AG10803 (cell line): ENCODE measurements around the gene GFOD2.

Experiments used
- DNase-seq: peaks from one replicate; pipeline ENCODE4 v3.0.0; 2010; ENCODE audit warnings: low read depth
- H3K4me3 ChIP-seq: 2 replicates; pipeline ENCODE4 v1.5.1; 2011; ENCODE audit warnings: mild to moderate bottlenecking, low read length, control low read depth
- CTCF ChIP-seq: conservative IDR thresholded peaks from 2 replicates; pipeline ENCODE4 v1.5.1; 2011; ENCODE audit warnings: mild to moderate bottlenecking, low read length, control low read depth, inconsistent platforms

The GFOD2 gene

DNA sequence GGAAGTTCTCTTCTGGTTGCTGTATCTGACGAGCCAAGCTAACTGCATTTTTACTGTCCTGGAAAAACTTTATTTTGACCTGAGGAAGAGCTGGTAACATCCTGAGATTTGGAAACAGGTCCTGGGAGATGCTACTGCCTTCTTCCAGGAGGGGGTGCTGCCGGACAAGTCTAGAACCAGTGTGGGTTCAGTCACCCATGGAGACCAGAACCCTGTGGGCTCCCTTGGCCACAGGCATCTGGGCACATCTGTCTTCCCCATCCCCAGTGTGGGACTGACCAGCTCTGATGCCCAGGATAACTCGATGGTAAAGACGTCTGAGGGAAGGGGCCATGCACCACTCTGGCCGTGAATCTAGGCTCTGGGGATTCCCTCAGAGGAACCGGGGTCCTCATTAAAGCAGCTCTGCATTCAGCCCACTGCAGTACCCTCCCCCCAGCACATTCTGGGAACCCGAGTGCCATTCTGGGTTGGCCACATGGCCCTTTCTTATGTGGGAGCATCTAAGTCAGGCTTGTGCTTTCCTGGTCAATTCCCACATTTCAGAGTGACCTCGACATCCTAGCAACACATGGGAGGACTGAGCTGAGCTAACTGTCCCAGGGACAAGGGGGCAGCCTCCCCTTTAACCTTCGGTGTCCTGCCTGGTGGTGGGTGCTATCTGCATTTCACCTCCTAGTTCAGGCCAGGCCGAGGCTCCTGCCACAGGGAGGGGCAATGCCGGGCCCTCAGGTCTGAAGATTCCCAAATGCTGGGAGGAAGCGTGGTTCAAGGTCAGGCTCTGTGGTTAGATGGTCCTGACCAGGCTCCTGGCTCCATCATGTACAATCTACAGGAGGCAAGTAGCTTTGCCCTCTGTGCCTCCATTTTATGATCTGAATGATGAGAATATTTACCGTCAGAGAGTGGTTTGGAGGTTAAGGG, 46.1 kb downstream of the GFOD2 start:
- peak; percentile 89 for TF ChIP-seq CTCF
- no peak overlapping the region for H3K4me3 ChIP-seq
- DNase-seq: peak; percentile 86

- no peak for TF ChIP-seq CTCF
- DNase-seq: no peak
- H3K4me3 ChIP-seq: no peak overlapping the region
Observed at GRCh38 chr16:67672306-67672705, 46.8 kb downstream of the GFOD2 start.

DNA sequence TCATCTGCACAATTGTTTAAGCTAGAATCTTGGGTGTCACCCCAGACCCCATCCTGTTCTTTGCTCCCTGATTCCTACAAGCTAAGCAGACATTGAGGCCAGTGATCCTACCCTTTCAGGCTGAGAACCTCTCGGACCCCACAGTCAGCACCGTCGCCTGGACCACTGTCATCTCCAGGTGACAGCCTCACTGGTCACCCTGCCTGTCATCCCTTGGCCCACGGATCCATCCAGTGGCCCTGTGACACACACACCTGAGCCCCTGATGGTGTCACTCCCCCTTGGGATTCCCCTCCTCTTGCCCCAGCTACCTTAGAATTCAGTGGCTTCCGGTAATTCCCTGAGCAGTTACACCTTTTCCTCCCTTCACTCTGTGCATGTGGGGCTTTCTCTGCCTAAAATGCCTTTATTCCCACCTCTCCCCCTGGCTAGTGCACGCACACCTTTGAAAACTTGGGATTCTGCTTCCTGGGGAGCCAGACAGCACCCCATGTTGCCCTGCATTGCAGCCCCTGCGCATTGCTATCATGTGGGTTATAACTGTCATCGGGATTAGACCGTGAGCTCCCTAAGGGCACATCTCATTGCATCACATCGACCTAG, 49.5 kb downstream of the GFOD2 start:
- no peak for DNase-seq
- no peak for TF ChIP-seq CTCF
- no peak overlapping the region for H3K4me3 ChIP-seq

- peak; percentile 9; the same call in 1 of the 2 replicates for TF ChIP-seq CTCF
- no peak overlapping the region for H3K4me3 ChIP-seq
- DNase-seq: no peak
Observed at GRCh38 chr16:67668495-67669157, 50.5 kb downstream of the GFOD2 start.

GRCh38 chr16:67667817-67668494, 51.2 kb downstream of the GFOD2 start:
- peak; percentile 93 for DNase-seq
- TF ChIP-seq CTCF: peak; percentile 92
- H3K4me3 ChIP-seq: peak overlapping the region; percentile 64

DNA sequence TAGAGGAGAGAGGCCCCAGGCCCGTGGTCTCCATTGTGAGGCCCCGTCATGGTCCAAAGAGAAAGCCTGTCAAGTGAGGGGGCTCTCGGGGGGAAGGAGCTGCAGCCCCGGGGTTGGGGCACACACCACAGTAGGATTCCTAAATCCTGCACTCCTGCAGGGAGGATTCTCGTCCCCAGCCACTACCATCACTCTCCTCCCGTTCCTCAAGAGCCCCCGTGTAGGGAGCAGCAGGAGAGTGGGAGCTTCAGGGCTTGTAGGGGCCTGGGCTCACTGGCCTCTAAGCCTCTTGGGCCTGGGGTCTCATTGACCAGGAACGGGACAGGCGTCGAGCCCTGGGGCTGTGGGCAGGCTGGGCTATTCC, 51.7 kb downstream of the GFOD2 start:
- H3K4me3 ChIP-seq: peak overlapping the region; percentile 64
- DNase-seq: no peak
- TF ChIP-seq CTCF: no peak
